ENCODE results near the gene BRWD1. TPM values are rescaled to one million over a fixed set of nuclear protein-coding genes. Genes with fewer than 3 reads are reported as not detected.

The BRWD1 gene
- total RNA-seq, 1 donor from 2014 or later, result 62.1 TPM

- no peaks in the 10 kb centered on the region for H3K36me3 ChIP-seq
- H3K27ac ChIP-seq, result no peak overlapping the region
- no peaks in the 10 kb centered on the region for H3K4me1 ChIP-seq
- no peak overlapping the region for H3K4me3 ChIP-seq
- no peaks in the 10 kb centered on the region for H3K27me3 ChIP-seq
- DNase-seq (ENCODE audit: extremely low spot score in 2 of 2), result no peak
- no peaks in the 10 kb centered on the region for H3K9me3 ChIP-seq
- intact Hi-C loops (cut with DNase I), result no loop called here
- TF ChIP-seq, protein P1, sequence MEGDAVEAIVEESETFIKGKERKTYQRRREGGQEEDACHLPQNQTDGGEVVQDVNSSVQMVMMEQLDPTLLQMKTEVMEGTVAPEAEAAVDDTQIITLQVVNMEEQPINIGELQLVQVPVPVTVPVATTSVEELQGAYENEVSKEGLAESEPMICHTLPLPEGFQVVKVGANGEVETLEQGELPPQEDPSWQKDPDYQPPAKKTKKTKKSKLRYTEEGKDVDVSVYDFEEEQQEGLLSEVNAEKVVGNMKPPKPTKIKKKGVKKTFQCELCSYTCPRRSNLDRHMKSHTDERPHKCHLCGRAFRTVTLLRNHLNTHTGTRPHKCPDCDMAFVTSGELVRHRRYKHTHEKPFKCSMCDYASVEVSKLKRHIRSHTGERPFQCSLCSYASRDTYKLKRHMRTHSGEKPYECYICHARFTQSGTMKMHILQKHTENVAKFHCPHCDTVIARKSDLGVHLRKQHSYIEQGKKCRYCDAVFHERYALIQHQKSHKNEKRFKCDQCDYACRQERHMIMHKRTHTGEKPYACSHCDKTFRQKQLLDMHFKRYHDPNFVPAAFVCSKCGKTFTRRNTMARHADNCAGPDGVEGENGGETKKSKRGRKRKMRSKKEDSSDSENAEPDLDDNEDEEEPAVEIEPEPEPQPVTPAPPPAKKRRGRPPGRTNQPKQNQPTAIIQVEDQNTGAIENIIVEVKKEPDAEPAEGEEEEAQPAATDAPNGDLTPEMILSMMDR (IDR thresholded peaks at IDR 0.05), result no peak
- TF ChIP-seq POLR2A (IDR thresholded peaks at IDR 0.05) (no peak), POLR2AphosphoS5 (IDR thresholded peaks at IDR 0.05; ENCODE audit: insufficient read depth in 1 of 2, low read depth in 1 of 2) (no peak)
Measured at GRCh38 chr21:39156024-39156423, 157.4 kb downstream of the BRWD1 start.

DNA sequence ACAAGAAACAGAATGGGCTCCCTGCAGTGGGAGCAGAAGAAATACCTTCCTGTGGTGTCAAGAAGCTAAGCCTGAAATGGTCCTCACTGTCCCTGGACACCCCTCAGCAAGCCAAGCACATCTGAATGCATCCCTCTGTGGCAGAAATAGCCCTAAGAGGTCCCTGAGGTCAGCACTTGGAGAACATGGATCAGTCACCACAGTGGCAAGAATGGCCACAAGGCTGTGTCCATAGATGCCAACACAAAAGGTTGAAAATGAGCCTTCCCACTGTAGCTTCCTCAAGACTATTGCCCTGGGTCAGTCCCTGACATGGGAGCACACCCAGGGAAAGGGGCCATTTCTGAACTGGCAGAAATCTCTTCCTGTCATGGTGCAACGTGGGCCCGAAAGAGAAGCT, 157.9 kb downstream of the BRWD1 start:
- H3K9me3 ChIP-seq, result no peaks in the 10 kb centered on the region
- no peaks in the 10 kb centered on the region for H3K27me3 ChIP-seq
- no peak overlapping the region for H3K4me3 ChIP-seq
- no peaks in the 10 kb centered on the region for H3K4me1 ChIP-seq
- intact Hi-C loops (cut with DNase I), result no loop called here
- no peak for DNase-seq (ENCODE audit: extremely low spot score in 2 of 2)
- no peak overlapping the region for H3K27ac ChIP-seq
- no peaks in the 10 kb centered on the region for H3K36me3 ChIP-seq
- TF ChIP-seq, protein P1 (IDR thresholded peaks at IDR 0.05), result no peak
- TF ChIP-seq POLR2A (IDR thresholded peaks at IDR 0.05), result no peak
- no peak for TF ChIP-seq POLR2AphosphoS5 (IDR thresholded peaks at IDR 0.05; ENCODE audit: insufficient read depth in 1 of 2, low read depth in 1 of 2)

DNA sequence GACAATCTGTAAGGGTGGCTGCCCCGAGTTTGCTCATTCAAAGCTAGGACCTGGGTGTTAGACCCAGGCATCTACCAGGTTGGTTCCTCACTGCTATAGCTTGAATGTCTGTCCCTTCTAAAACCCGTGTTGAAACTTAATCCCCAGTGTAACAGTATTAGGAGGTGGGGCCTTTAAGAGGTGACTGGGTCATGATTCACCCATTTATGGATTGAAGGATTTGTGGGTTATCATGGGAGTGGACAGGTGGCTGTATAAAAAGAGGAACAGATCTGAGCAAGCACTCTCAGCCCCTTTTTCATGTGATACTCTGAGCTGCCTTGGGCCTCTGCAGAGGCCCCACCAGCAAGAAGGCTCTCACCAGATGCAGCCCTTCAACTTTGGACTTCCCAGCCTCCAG, 159.6 kb downstream of the BRWD1 start:
- Histone ChIP-seq H3K4me1 (no peaks in the 10 kb centered on the region), H3K27ac (no peak overlapping the region), H3K36me3 (no peaks in the 10 kb centered on the region), H3K27me3 (no peaks in the 10 kb centered on the region), H3K4me3 (no peak overlapping the region), H3K9me3 (no peaks in the 10 kb centered on the region)
- intact Hi-C loops (cut with DNase I), result no loop called here
- no peak for TF ChIP-seq POLR2A (IDR thresholded peaks at IDR 0.05)
- TF ChIP-seq, protein P1 (IDR thresholded peaks at IDR 0.05), result no peak
- TF ChIP-seq POLR2AphosphoS5 (IDR thresholded peaks at IDR 0.05; ENCODE audit: insufficient read depth in 1 of 2, low read depth in 1 of 2), result no peak
- no peak for DNase-seq (ENCODE audit: extremely low spot score in 2 of 2)

GRCh38 chr21:39153373-39153772, 160.1 kb downstream of the BRWD1 start:
- Histone ChIP-seq H3K9me3 (no peaks in the 10 kb centered on the region), H3K4me1 (no peaks in the 10 kb centered on the region), H3K4me3 (no peak overlapping the region), H3K27me3 (no peaks in the 10 kb centered on the region), H3K27ac (no peak overlapping the region), H3K36me3 (no peaks in the 10 kb centered on the region)
- intact Hi-C loops (cut with DNase I), result no loop called here
- TF ChIP-seq POLR2A (IDR thresholded peaks at IDR 0.05), result no peak
- no peak for TF ChIP-seq POLR2AphosphoS5 (IDR thresholded peaks at IDR 0.05; ENCODE audit: insufficient read depth in 1 of 2, low read depth in 1 of 2)
- TF ChIP-seq, protein P1 (IDR thresholded peaks at IDR 0.05), result peak in 1 of 3 experiments; percentile 17
- DNase-seq (ENCODE audit: extremely low spot score in 2 of 2), result no peak

DNA sequence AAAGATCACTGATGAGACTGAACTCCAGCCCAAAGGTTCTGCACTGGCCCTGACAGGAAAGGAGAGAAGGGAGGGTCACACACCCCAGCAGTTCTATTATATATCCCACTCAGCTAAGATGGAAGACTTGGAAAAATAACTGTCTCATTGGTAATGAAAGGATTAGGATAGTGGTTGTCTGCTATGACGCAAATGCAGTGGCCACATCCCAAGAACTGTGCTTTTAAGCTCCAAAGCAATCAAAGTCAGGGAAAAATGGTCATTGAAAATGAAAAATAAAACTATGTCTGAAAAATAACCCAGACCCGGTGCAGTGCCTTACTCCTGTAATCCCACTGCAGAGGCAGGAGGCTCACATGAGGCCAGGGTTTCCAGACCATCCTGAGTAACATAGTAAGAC, 161.2 kb downstream of the BRWD1 start:
- Histone ChIP-seq H3K4me3 (no peak overlapping the region), H3K36me3 (no peaks in the 10 kb centered on the region), H3K27ac (no peak overlapping the region), H3K4me1 (no peaks in the 10 kb centered on the region), H3K27me3 (no peaks in the 10 kb centered on the region), H3K9me3 (no peaks in the 10 kb centered on the region)
- TF ChIP-seq POLR2AphosphoS5 (IDR thresholded peaks at IDR 0.05; ENCODE audit: insufficient read depth in 1 of 2, low read depth in 1 of 2), result no peak
- no peak for DNase-seq (ENCODE audit: extremely low spot score in 2 of 2)
- intact Hi-C loops (cut with DNase I), result no loop called here

Measured in vagina (tissue), 2 donors.